ENCODE measurements around the gene NKAIN2. TPM values are rescaled to one million over a fixed set of nuclear protein-coding genes. Genes with fewer than 3 reads are reported as not detected.
"Not testable (repeated sequence)": the region's sequence is repeated elsewhere in the genome, so short reads cannot be mapped to it uniquely, and the experiment has no call there.

The NKAIN2 gene
- total and polyA plus RNA-seq, 4 donors = 16.3 to 67.0 (median 49.9) TPM

- no peaks in the 10 kb centered on the region for H3K27me3 ChIP-seq (ENCODE audit: control insufficient read depth, insufficient read depth, low read length)
- DNase-seq (ENCODE audit: low read depth in 4 of 6, low spot score in 6 of 6) = no peak
- no peaks in the 10 kb centered on the region for H3K4me1 ChIP-seq (ENCODE audit: control insufficient read depth, insufficient read depth, low read length)
- no peaks in the 10 kb centered on the region for H3K9me3 ChIP-seq (ENCODE audit: control insufficient read depth, insufficient read depth, low read length)
- H3K27ac ChIP-seq (ENCODE audit: low read depth, low read length) = no peak overlapping the region
- no peak overlapping the region for H3K4me3 ChIP-seq (ENCODE audit: low read depth, low read length)
- H3K36me3 ChIP-seq (ENCODE audit: control insufficient read depth, insufficient read depth, low read length) = no peaks in the 10 kb centered on the region
- 100% methylated on average over 1 of the region's 1 CpG for WGBS (ENCODE audit: insufficient coverage)
These were observed 95.0 kb downstream of the NKAIN2 start for GRCh38 chr6:123898665-123899064.

GRCh38 chr6:123899745-123900144 is 96.1 kb downstream of the NKAIN2 start:
- no peak for DNase-seq (ENCODE audit: low read depth in 4 of 6, low spot score in 6 of 6)
- no peaks in the 10 kb centered on the region for H3K9me3 ChIP-seq (ENCODE audit: control insufficient read depth, insufficient read depth, low read length)
- no peak overlapping the region for H3K4me3 ChIP-seq (ENCODE audit: low read depth, low read length)
- H3K36me3 ChIP-seq (ENCODE audit: control insufficient read depth, insufficient read depth, low read length) = no peaks in the 10 kb centered on the region
- no peaks in the 10 kb centered on the region for H3K27me3 ChIP-seq (ENCODE audit: control insufficient read depth, insufficient read depth, low read length)
- no peaks in the 10 kb centered on the region for H3K4me1 ChIP-seq (ENCODE audit: control insufficient read depth, insufficient read depth, low read length)
- no peak overlapping the region for H3K27ac ChIP-seq (ENCODE audit: low read depth, low read length)
- 97% methylated on average over 5 of the region's 6 CpGs for WGBS (ENCODE audit: insufficient coverage)

- Histone ChIP-seq H3K4me3 (ENCODE audit: low read depth, low read length) (no peak overlapping the region), H3K9me3 (ENCODE audit: control insufficient read depth, insufficient read depth, low read length) (no peaks in the 10 kb centered on the region), H3K27ac (ENCODE audit: low read depth, low read length) (no peak overlapping the region), H3K36me3 (ENCODE audit: control insufficient read depth, insufficient read depth, low read length) (no peaks in the 10 kb centered on the region), H3K27me3 (ENCODE audit: control insufficient read depth, insufficient read depth, low read length) (no peaks in the 10 kb centered on the region), H3K4me1 (ENCODE audit: control insufficient read depth, insufficient read depth, low read length) (no peaks in the 10 kb centered on the region)
- no CpG with 5 or more reads among the region's 2 CpGs for WGBS (ENCODE audit: insufficient coverage)
- DNase-seq (ENCODE audit: low read depth in 4 of 6, low spot score in 6 of 6) = no peak
These were observed 97.8 kb downstream of the NKAIN2 start for GRCh38 chr6:123901436-123901835.

- Histone ChIP-seq H3K36me3 (ENCODE audit: control insufficient read depth, insufficient read depth, low read length) (no peaks in the 10 kb centered on the region), H3K27me3 (ENCODE audit: control insufficient read depth, insufficient read depth, low read length) (no peaks in the 10 kb centered on the region), H3K27ac (ENCODE audit: low read depth, low read length) (no peak overlapping the region), H3K4me1 (ENCODE audit: control insufficient read depth, insufficient read depth, low read length) (no peaks in the 10 kb centered on the region), H3K4me3 (ENCODE audit: low read depth, low read length) (no peak overlapping the region), H3K9me3 (ENCODE audit: control insufficient read depth, insufficient read depth, low read length) (no peaks in the 10 kb centered on the region)
- DNase-seq (ENCODE audit: low read depth in 4 of 6, low spot score in 6 of 6) = no peak
- WGBS (ENCODE audit: insufficient coverage) = 100% methylated on average over 3 of the region's 6 CpGs
These were observed 99.2 kb downstream of the NKAIN2 start for GRCh38 chr6:123902738-123903313.

GRCh38 chr6:123904228-123904627 is 100.6 kb downstream of the NKAIN2 start:
- WGBS (ENCODE audit: insufficient coverage) = no CpG with 5 or more reads among the region's 2 CpGs
- Histone ChIP-seq H3K4me1 (ENCODE audit: control insufficient read depth, insufficient read depth, low read length) (no peaks in the 10 kb centered on the region), H3K27ac (ENCODE audit: low read depth, low read length) (no peak overlapping the region), H3K36me3 (ENCODE audit: control insufficient read depth, insufficient read depth, low read length) (no peaks in the 10 kb centered on the region), H3K4me3 (ENCODE audit: low read depth, low read length) (no peak overlapping the region), H3K9me3 (ENCODE audit: control insufficient read depth, insufficient read depth, low read length) (no peaks in the 10 kb centered on the region), H3K27me3 (ENCODE audit: control insufficient read depth, insufficient read depth, low read length) (no peaks in the 10 kb centered on the region)
- no peak for DNase-seq (ENCODE audit: low read depth in 4 of 6, low spot score in 6 of 6)

GRCh38 chr6:123908797-123909196 is 105.1 kb downstream of the NKAIN2 start:
- 100% methylated on average over 1 of the region's 2 CpGs for WGBS (ENCODE audit: insufficient coverage)
- H3K9me3 ChIP-seq (ENCODE audit: control insufficient read depth, insufficient read depth, low read length) = no peaks in the 10 kb centered on the region
- DNase-seq (ENCODE audit: low read depth in 4 of 6, low spot score in 6 of 6) = peak in 1 of 6 donors; percentile 51
- no peak overlapping the region for H3K27ac ChIP-seq (ENCODE audit: low read depth, low read length)
- H3K27me3 ChIP-seq (ENCODE audit: control insufficient read depth, insufficient read depth, low read length) = no peaks in the 10 kb centered on the region
- H3K4me1 ChIP-seq (ENCODE audit: control insufficient read depth, insufficient read depth, low read length) = no peaks in the 10 kb centered on the region
- no peaks in the 10 kb centered on the region for H3K36me3 ChIP-seq (ENCODE audit: control insufficient read depth, insufficient read depth, low read length)
- H3K4me3 ChIP-seq (ENCODE audit: low read depth, low read length) = no peak overlapping the region

GRCh38 chr6:123909989-123910388 is 106.3 kb downstream of the NKAIN2 start:
- no peaks in the 10 kb centered on the region for H3K36me3 ChIP-seq (ENCODE audit: control insufficient read depth, insufficient read depth, low read length)
- WGBS (ENCODE audit: insufficient coverage) = no CpG with 5 or more reads among the region's 2 CpGs
- DNase-seq (ENCODE audit: low read depth in 4 of 6, low spot score in 6 of 6) = peak in 1 of 6 donors; percentile 36

GRCh38 chr6:123913863-123914262 is 110.2 kb downstream of the NKAIN2 start:
- Histone ChIP-seq H3K4me3 (ENCODE audit: low read depth, low read length) (no peak overlapping the region), H3K27me3 (ENCODE audit: control insufficient read depth, insufficient read depth, low read length) (no peaks in the 10 kb centered on the region), H3K4me1 (ENCODE audit: control insufficient read depth, insufficient read depth, low read length) (no peaks in the 10 kb centered on the region), H3K27ac (ENCODE audit: low read depth, low read length) (no peak overlapping the region), H3K36me3 (ENCODE audit: control insufficient read depth, insufficient read depth, low read length) (no peaks in the 10 kb centered on the region), H3K9me3 (ENCODE audit: control insufficient read depth, insufficient read depth, low read length) (no peaks in the 10 kb centered on the region)
- no peak for DNase-seq (ENCODE audit: low read depth in 4 of 6, low spot score in 6 of 6)
- WGBS (ENCODE audit: insufficient coverage) = 80% methylated on average over 1 of the region's 1 CpG

More at GRCh38 chr6:123909989-123910388, 106.3 kb downstream of the NKAIN2 start:
- Histone ChIP-seq H3K4me1 (ENCODE audit: control insufficient read depth, insufficient read depth, low read length) (no peaks in the 10 kb centered on the region), H3K9me3 (ENCODE audit: control insufficient read depth, insufficient read depth, low read length) (no peaks in the 10 kb centered on the region), H3K27me3 (ENCODE audit: control insufficient read depth, insufficient read depth, low read length) (no peaks in the 10 kb centered on the region), H3K4me3 (ENCODE audit: low read depth, low read length) (no peak overlapping the region), H3K27ac (ENCODE audit: low read depth, low read length) (no peak overlapping the region)

- no CpG with 5 or more reads among the region's 3 CpGs for WGBS (ENCODE audit: insufficient coverage)
- H3K27ac ChIP-seq (ENCODE audit: low read depth, low read length); DNase-seq (ENCODE audit: low read depth in 4 of 6, low spot score in 6 of 6); H3K4me3 ChIP-seq (ENCODE audit: low read depth, low read length); H3K9me3 ChIP-seq (ENCODE audit: control insufficient read depth, insufficient read depth, low read length); H3K36me3 ChIP-seq (ENCODE audit: control insufficient read depth, insufficient read depth, low read length); H3K27me3 ChIP-seq (ENCODE audit: control insufficient read depth, insufficient read depth, low read length); H3K4me1 ChIP-seq (ENCODE audit: control insufficient read depth, insufficient read depth, low read length): not testable (repeated sequence)
These were observed 119.7 kb downstream of the NKAIN2 start for GRCh38 chr6:123923379-123923778.

GRCh38 chr6:123925350-123925749 is 121.7 kb downstream of the NKAIN2 start:
- Histone ChIP-seq H3K4me3 (ENCODE audit: low read depth, low read length) (no peak overlapping the region), H3K27me3 (ENCODE audit: control insufficient read depth, insufficient read depth, low read length) (no peaks in the 10 kb centered on the region), H3K36me3 (ENCODE audit: control insufficient read depth, insufficient read depth, low read length) (no peaks in the 10 kb centered on the region), H3K4me1 (ENCODE audit: control insufficient read depth, insufficient read depth, low read length) (no peaks in the 10 kb centered on the region), H3K27ac (ENCODE audit: low read depth, low read length) (no peak overlapping the region), H3K9me3 (ENCODE audit: control insufficient read depth, insufficient read depth, low read length) (no peaks in the 10 kb centered on the region)
- no CpG with 5 or more reads among the region's 1 CpG for WGBS (ENCODE audit: insufficient coverage)
- DNase-seq (ENCODE audit: low read depth in 4 of 6, low spot score in 6 of 6) = peak in 1 of 6 donors; percentile 36

All from spinal cord (tissue), 10 donors.